NOMO-1 treated with DMSO at 0.1 percent for 48 hours (cell line): ENCODE data around the gene MATN1.

Experiments used
- DNase-seq: peaks from one replicate; lab custom pipeline; 2025; ENCODE audit not compliant: unreplicated experiment; lab: John Stamatoyannopoulos, UW

The MATN1 gene

GRCh38 chr1:30684881-30685795 lies 38.2 kb downstream of the MATN1 start:
- DNase-seq: no peak

DNA sequence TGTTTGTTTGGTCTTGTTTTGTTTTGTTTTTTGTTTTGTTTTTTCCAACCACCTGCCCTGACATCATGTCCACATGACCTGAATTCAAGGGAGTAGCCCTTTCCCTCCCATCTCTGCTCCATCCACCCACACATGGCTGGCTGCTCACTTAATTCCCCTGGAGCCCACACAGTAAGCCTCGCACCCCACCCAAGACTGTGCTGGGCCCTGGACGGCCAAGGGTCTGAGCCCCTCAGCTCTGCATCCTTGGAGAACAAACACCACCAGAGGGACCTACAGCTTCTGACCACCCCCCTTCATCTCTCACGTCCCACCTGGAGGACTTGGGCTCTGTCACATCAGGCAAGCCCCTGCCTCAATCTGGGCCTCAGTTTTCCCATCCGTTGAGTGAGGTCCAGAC lies 39.1 kb downstream of the MATN1 start:
- no peak for DNase-seq

DNA sequence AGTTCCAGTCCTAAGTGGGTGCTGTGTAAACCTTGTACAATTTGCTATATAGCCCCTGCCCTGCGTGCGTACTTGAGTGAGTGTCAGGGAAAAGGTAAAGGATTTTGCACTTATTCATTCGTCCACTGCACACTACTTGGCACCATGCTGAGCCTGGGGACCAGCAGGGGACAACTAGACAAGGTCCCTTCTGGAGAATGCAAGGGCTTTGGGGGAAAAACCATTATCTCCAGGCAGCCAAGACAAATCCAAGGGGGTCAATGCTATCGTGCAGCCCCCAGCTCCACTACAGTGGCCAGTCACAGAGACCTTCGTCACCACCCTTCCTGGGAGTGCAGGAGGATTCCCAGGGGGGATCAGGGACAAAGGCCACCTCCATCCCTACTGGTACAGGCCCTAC lies 39.7 kb downstream of the MATN1 start:
- DNase-seq: no peak

DNA sequence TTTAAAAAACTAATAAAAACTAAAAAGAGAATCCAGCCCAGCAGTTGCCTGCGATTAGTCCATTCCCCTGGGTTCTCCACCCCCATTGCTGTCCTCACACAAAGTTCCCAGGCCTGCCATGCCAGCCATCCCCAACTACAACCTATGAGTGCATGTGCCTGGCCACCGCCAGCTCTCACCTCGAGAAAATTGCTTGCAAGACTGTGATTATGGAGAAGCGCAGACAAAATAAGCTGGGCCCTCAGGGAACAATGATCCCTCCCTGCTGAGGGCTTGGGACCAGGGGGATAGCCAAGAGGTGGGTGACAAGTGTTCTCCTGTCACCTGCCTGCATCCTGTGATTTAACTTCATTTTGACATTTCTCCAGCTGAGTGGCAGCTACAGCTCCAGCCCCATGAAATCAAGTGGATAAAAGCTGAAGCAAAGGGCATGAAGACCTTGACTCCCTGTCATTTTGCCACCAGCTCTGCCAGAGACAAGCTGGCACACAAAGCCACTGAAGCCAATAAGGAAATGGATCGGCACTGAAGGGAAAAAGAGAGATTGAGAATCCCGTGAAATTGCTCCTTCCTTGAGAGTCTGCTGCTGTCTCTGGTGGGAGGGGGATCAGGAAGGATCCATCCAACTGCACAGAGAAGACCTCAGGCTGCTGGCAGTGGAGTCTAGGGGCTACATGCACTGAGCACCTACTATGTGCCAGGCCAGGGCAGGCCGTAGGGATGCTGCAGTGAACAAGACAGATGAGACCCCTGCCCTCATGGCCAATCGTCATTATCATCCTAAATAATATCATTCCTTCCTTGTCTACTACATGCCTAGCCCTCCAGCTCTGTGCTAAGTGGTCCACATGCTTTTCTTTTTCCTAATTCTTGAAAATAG lies 40.7 kb downstream of the MATN1 start:
- DNase-seq: no peak

DNA sequence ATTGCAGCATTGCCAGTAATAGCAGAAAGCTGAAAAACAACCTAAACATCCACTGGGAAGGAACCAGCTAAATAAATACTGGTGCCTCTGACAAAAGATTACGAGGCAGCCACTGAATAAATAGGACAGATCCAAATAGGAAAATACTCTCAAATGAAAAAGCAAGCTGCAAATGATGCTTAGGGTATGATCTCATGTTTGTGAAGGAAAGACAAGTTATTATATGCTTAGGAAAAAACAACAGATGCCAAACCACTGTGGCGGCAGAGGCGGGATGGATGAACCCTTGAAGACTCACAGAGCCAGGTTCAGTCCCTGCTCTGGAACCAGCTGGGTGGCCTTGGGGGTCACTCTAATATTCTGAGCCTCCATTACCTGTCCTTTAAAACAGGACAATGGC lies 41.6 kb downstream of the MATN1 start:
- no peak for DNase-seq

DNA sequence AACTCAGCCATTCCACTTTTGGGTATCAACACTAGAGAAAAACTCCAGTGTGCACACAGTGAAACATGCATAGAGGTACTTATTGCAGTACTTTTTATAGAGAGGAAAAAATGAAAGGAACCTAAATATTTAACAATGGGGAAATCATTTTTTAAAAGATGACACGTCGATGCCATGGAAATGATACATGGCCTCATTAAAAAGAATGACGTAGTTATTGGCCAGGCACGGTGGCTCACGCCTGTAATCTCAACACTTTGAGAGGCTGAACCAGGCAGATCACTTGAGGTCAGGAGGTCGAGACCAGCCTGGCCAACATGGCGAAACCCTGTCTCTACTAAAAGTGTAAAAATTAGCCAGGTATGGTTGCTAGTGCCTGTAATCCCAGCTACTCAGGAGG lies 42.5 kb downstream of the MATN1 start:
- DNase-seq: no peak

DNA sequence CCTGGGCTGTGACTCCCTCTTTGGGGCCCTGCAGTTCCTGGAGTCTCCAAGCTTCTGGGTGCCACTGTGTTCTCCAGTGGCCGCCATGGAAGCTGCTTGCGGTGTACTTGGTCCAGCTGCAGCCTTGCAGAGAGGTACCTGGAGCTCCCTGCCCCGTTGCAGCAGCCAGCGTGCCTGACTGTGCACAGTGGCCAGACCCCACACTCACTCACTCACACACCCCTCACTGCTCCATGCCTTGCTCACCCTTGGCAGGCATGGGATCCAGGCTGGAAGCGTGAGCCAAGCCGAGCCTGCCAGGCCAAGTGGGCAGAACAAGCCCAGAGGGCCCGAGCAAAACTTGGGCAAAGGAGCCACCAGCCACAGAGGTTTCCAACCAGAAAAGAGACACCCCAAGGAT lies 43.0 kb downstream of the MATN1 start:
- DNase-seq: no peak

DNA sequence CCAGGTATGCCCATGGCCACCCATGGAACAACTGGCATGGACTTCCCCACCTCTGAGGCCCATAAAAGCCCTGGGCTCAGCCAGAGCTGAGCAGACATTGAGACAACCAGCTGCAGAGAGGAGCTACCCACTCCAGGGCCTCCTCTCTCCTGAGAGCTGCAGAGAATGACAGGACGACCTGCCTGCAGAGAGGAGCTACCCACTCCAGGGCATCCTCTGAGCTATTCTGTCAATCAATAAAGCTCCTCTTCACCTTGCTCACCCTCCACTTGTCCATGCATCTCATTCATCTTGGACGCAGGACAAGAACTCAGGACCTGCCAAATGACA lies 43.4 kb downstream of the MATN1 start:
- no peak for DNase-seq

- DNase-seq: no peak
Observed at GRCh38 chr1:30679201-30679975, 44.0 kb downstream of the MATN1 start.

GRCh38 chr1:30678209-30678608 lies 45.2 kb downstream of the MATN1 start:
- DNase-seq: no peak

DNA sequence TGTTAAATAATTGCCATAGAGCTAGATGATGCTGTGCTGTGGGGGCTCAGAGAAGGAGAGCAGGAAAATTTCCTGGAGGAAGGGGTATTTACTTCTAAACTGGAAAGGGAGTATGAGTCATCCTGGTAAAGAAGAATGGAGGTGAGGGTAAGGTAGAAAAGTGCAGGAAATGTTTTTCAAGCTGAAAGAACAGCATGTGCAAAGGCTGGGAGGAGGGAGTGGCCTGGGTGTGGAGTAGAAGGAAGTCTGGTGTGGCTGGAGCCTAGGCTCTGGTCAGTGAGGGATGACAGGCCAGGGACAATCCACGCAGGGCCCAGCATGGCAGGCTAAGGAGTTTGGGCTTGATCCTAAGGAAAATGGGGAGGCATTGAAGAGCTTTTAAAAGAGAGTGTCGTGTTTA lies 45.9 kb downstream of the MATN1 start:
- DNase-seq: no peak

- DNase-seq: peak; percentile 13
Observed at GRCh38 chr1:30675761-30676160, 47.6 kb downstream of the MATN1 start.

DNA sequence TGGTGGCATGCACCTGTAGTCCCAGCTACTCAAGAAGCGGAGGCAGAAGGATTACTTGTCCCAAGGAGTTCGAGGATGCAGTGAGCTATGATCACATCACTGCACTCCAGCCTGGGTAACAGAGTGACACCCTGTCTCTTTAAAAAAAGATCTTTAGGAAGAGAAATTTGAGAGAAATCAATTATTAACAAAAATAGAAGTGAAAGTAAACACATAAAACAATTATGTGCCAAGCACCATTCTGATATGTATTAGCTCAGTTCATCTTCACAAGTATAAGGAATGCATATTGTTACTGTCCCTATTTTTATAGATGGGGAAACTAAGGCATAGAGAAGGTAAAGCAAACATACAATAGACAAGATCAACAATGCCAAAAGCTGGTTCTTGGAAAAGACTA lies 48.1 kb downstream of the MATN1 start:
- no peak for DNase-seq

DNA sequence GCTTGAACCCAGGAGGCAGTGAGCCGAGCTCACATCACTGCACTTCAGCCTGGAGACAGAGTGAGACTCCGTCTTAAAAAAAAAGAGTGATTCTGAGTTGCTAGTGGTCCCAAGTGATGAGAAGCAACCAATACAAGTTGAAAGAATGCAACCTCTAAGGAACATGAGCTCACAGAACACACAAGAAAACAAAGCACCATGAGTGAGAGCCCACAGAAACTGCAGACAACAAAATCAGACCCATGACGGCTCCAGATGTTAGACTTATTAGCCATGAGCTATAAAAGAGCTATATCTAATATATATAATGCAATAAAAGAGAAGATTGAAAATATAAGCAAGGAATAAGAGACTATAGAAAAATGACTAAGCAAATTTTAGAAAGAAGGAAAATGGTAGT lies 50.0 kb downstream of the MATN1 start:
- DNase-seq: no peak

DNA sequence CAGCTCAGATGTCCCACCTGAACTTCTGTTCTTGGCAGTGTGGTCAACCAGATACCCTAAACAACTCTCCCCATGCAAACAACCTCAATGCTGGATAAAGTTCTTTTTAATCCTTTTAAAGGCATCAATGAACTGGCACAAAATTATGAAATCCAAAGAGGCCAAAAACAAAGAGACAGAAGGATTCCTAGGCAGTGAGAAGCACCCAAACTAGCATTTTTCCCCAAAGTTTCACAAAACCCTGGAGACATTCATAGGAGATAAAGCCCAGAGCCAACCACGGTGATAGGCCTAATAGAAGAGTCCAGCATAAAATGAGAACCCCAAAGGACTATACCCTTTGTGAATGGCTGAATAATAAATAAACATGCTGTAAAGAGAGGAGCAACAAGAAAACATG lies 50.7 kb downstream of the MATN1 start:
- DNase-seq: no peak

DNA sequence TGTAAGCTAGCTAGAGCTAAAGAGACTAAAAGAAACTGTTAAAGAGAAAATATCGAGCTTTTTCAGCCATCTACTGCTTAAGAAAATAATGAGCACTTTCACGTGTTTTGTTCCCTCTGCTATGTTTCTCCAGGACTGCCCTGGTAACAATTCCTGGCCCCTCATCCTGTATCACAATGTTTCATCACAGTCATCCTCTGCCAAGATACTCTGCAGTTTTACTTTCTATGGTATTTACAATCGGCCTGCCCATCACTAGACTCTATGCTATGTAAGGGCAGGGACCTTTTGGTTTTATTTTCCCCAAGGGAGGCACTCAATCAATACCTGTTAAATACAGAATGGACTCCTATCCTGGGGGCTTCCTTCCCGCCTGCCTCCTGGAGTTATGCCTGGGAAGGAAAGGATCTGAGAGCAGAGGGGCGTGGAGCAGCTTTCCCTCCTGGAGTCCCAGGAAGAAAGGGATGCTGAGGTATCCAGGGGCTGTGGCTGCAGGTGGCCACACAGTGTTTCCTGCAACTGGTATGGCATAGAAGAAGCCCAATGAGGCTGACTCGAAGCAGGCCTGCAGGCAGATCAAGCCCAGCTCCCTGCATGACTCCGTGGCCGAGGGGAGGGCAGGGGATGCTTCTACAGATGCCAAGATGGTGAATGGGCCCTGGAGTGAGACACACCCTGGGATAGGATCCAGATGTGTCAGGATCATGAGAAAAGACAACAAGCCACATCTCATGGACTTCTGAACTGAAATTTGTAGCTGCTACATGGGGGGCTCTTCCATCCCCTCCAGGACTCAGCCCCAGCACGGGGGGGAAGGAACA lies 52.9 kb downstream of the MATN1 start:
- no peak for DNase-seq

DNA sequence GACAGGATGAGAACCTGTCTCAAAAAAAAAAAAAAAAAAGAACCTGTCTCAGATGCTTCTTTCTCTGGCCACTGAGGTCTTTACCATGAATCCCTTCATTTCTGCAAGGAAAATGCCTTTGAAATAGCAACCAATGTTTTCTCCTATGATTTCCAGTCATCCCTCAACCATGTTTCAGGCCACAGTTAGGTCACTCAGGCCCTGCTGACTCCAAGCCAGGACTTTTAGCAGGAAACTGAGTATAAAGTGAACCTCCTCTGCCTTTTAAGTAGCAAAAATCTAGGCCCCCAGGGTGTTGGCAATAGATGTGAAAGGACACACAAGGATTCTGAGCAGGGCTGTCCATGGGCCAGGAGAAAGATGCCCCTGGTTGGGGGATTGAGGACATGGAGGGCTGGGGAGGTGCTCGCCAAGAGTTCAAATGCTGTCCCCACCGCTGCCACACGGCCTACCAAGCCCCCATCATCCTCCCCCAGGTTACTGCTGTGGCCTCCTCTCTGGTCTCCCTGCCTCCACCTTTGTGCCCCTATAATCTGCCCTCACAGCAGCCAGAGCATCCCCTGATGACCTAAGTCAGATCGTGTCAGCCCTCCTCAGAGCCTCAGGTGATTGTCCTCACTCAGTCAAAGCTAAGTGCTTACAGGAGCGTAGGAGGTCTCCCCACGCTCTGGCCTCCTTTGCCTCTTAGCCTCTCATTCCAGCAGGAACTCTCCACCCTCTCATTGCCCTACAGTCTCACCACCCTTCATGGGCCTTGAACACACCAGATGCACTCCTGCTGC lies 54.6 kb downstream of the MATN1 start:
- DNase-seq: no peak

DNA sequence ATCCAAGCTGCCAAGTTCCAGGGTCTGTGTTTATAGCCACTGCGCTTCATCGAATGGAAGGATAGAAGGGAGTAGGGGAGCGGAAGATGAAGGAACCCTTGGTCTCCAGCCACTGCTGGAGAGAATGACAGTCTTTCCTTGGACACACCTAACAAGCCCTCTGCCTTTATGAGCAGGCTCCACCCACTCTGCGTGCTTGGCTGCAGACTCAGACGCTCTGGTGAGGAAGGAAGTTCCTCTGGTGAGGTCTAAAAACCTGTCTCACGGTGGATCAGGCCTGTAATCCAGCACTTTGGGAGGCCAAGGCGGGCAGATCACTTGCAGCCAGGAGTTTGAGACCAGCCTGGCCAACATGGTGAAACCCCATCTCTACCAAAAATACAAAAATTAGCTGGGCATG lies 55.4 kb downstream of the MATN1 start:
- no peak for DNase-seq

DNA sequence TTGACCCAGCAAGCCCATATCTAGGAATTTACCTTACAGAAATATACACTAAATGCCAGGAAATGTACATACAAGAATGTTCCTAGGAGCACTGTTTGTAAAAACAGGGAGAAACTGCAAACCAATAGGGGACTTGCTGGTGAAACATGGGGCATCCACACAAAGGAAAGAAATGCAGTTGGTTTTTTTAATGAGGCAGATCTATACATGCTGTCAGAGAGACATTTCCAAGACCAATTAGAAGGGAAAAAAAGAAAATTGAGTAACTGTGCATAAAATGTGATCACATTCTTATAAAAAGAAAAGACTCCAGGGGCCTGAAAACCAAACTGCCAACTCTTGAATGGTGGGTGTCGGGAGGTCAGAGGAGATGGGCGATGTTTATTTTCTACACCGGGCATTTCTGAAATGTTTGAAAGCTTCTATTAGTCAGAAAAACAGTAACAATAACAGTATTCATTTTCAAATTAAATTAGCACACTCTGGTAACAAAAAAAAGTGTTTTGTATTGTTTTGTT lies 56.6 kb downstream of the MATN1 start:
- DNase-seq: no peak
